GM15510 (cell line): Measurements from ENCODE around the gene C2orf68.

Source experiments
- POLR2A ChIP-seq: IDR thresholded peaks from 3 replicates; pipeline ENCODE4 v1.6.1; 2011; ENCODE audit warnings: borderline replicate concordance; ENCODE audit not compliant: insufficient read length; ENCODE audit errors: extremely low read depth

The C2orf68 gene

GRCh38 chr2:85595301-85596025, 16.4 kb downstream of the C2orf68 start, which contains the start of gene RNF181:
Gene RNF181, plus strand, starts transcription at chr2:85595745. Its CDS starts 19 bp downstream, at chr2:85595764.
- peak; percentile 96 for TF ChIP-seq POLR2A

GRCh38 chr2:85594715-85595300, 17.1 kb downstream of the C2orf68 start:
- TF ChIP-seq POLR2A, result no peak

- TF ChIP-seq POLR2A, result peak; percentile 19
These were observed 18.8 kb downstream of the C2orf68 start for GRCh38 chr2:85593023-85593422.

- TF ChIP-seq POLR2A, result no peak
These were observed 20.3 kb downstream of the C2orf68 start for GRCh38 chr2:85591563-85591962.

- TF ChIP-seq POLR2A, result no peak
These were observed 20.9 kb downstream of the C2orf68 start for GRCh38 chr2:85590950-85591349.

- no peak for TF ChIP-seq POLR2A
These were observed 21.7 kb downstream of the C2orf68 start for GRCh38 chr2:85589982-85590791.

GRCh38 chr2:85589181-85589580, 22.7 kb downstream of the C2orf68 start:
- no peak for TF ChIP-seq POLR2A

GRCh38 chr2:85588645-85589044, 23.2 kb downstream of the C2orf68 start:
- TF ChIP-seq POLR2A, result no peak

- TF ChIP-seq POLR2A, result no peak
These were observed 23.6 kb downstream of the C2orf68 start for GRCh38 chr2:85588236-85588635.

GRCh38 chr2:85585781-85586105, 26.1 kb downstream of the C2orf68 start:
- TF ChIP-seq POLR2A, result no peak

GRCh38 chr2:85584857-85585780, 26.7 kb downstream of the C2orf68 start:
- no peak for TF ChIP-seq POLR2A

GRCh38 chr2:85584354-85584856, 27.5 kb downstream of the C2orf68 start, which contains the start of gene VAMP5:
Gene VAMP5, plus strand, starts transcription at chr2:85584431. Its CDS starts 60 bp downstream, at chr2:85584491.
- peak; percentile 51 for TF ChIP-seq POLR2A

GRCh38 chr2:85583667-85584353, 28.1 kb downstream of the C2orf68 start:
- no peak for TF ChIP-seq POLR2A

GRCh38 chr2:85582492-85582891, 29.4 kb downstream of the C2orf68 start:
- no peak for TF ChIP-seq POLR2A
